GM18505 (cell line): ENCODE data around the gene MTRR.

Source experiments
- ATAC-seq: cut with Tn5 transposase; IDR thresholded peaks from one replicate; pipeline ENCODE4 v1.9.1; 2021; ENCODE audit not compliant: unreplicated experiment
- POLR2A ChIP-seq: IDR thresholded peaks from 4 replicates; pipeline ENCODE4 v1.6.1; 2011; ENCODE audit warnings: borderline replicate concordance; ENCODE audit not compliant: insufficient read depth, insufficient read length; ENCODE audit errors: extremely low read depth

The MTRR gene

DNA sequence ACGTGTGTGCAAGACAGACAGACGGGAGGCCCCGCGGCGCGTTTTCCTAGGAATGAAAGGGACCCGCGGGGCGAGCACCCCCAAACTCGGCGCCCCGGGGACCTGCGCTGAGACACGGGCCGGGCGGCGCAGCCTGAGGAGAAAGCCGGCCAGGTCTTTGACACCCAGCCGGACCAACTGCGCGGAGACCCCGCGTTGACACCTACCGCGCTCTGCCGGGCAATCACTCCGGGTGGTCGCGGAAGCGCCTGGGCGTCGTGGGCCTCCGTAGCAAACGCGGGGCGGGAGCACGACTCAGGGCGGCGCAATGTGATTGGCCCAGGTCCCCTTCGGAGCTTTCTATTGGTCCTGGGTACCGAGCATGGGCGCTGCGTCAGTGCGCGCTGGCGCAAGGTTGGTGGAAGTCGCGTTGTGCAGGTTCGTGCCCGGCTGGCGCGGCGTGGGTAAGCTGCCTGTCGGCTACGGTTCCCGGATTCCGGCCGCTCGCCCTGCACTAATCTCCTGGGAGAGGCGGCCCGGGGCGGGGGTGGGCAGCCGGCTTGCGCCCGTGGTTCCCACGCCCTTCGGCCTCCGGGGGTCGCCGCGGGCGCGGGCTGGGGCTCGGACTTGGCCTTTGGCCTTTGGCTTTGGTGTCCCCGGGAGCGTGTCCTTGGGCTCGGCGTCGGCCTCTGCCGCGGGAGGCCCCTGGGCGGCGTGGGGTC, at the start of gene MTRR, which contains the start of gene FASTKD3:
Gene MTRR (plus strand): TSS at position 376 of the 701 bp plus-strand sequence. CDS start 1,647 bp downstream, outside the sequence.
Gene FASTKD3 (minus strand): TSS at position 259 of the 701 bp plus-strand sequence. CDS start 948 bp downstream, outside the sequence.
- peak; percentile 91 for TF ChIP-seq POLR2A
- ATAC-seq: peak; percentile 99

DNA sequence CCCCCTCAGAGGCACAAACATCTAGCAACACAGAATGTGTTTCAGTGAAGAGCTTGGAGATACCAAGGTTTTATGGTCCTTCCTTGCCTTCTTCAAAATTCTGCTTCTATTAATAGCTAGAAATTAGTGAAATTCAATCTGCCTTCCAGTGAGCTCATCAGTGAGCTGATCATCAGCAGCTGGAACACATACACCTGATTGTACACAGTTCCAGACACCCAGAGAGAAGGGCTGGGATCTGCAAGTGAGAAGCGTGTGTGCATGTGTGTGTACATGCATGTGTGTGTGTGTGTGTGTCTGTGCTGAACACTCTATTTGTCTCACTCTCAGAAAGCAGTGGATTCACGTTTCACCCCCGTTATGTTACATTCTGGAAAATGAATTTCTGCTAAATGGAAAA, 46.5 kb upstream of the MTRR start:
- no peak for TF ChIP-seq POLR2A
- ATAC-seq: no peak

DNA sequence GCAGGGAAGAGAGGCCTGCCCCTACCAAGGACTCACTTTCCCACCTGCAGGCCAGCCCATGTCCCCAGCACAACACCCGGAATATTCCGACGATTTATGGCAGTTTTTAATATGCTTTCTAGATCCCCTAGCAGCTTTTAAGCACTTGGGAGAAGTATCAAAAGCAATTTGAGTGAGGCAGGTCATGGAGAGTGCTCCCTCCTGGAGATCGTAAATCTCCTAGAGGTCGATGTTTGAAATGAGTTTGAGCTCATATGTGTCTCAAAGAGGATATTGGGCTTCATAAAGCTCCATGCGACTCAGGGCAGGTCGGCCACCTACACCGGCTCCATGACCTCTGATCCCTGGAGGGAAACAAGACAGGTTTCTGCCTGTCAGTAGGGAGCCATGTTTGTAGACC, 45.4 kb upstream of the MTRR start:
- no peak for ATAC-seq
- TF ChIP-seq POLR2A: no peak

DNA sequence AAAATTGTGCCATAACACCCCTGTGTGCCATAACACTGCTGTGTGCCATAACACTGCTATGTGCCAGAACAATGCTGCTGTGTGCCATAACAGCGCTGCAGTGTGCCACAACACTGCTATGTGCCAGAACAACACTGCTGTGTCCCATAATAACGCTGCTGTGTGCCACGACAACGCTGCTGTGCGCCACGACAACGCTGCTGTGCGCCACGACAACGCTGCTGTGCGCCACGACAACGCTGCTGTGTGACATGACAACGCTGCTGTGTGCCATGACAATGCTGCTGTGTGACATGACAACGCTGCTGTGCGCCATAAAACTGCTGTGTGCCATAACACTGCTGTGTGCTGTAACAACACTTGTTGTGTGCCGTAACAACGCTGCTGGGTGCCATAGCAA, 44.0 kb upstream of the MTRR start:
- no peak for ATAC-seq
- no peak for TF ChIP-seq POLR2A

DNA sequence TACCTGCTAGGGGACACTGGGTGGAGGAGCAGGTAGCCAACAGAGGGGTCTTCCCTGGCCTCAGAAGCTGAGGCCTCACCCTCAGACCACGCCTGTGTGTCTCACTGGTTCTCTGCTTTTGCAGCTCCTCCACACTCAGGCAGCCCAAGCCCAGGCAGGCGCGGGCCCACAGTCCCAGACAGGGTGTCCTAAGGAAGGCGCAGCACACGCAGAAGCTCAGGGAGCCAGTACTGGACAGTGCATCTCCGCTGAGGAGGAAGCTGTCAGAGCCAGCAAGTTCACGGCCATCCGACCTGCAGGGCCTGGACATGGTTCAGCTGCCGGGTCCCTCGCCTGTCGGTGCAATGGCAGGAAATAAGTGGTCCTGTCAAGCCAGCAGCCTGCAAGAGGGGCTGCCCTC, 43.3 kb upstream of the MTRR start:
- ATAC-seq: no peak

DNA sequence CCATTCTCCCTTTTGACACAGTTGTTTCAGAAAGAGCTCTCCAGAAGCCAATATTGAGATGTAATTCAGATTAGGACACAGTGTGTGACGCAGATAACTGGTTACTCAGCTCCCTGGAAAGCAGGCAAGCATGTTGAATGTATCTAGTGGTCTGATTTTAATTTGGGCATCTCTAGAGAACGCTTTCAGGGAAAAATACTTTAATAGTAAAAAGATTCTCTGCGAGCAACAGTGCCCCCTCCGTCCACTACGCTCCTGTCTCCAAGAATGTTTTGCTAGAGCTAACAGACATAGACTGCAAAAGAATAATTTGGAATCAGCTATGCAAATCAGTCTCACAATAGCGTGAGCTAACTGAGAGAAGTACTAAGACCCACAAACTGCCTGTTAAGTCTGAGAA, 41.3 kb upstream of the MTRR start:
- no peak for ATAC-seq
- TF ChIP-seq POLR2A: no peak

More for the DNA sequence above, 43.3 kb upstream of the MTRR start:
- TF ChIP-seq POLR2A: no peak

DNA sequence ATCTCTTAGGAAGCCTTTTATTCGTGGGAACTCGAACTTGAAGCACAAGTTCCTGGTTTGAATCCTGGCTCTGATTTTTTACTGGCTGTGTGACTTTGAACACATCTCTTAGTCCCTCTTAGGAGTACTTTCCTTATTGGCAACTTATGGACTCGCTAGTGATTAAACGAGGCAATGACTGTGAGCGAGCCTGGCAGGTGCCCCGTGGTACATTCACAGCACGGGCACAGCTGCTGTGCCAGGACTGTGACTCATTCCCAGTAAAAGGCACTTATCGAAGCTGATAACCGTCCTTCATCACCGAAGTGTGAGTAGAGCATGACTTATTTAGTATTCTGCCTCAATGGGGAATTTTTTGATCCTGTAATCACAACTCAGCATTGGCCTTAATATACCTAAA, 40.7 kb upstream of the MTRR start:
- TF ChIP-seq POLR2A: no peak
- no peak for ATAC-seq

DNA sequence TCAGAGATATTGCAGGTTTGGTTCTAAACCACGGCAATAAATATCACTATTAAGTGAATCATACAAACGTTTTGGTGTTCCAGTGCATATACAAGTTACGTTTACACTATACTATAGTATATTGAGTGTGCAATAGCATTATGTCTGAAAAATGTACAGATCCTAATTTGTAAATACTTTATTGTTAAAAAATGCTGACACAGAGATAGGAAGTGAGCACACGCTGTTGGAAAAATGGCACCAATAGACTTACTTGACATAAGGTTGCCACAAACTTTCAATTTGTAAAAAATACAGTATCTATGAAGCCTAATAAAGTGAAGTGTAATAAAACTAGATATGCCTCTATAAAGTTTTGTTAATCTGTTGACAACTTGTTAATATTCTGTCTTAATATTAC, 34.0 kb upstream of the MTRR start:
- no peak for ATAC-seq

DNA sequence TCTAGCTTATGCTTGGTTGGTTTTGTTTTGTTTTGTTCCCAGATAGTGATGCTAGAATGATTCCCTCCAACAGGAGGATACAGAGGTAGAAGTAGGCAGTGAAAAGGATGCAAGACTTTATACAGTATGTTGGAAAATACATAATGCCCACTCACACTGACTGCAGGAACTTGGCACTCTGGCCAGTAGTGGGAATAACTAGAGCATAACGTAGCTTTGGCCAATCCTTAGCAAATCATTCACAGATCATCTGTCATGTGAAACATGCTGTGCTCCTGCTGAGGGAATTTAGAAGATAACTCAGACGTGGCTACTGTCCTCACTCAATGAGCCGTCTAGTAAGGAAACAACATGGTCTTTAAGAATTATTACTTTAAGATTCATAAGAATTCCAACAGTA, 31.5 kb upstream of the MTRR start:
- no peak for TF ChIP-seq POLR2A
- ATAC-seq: no peak

More for the DNA sequence above, 34.0 kb upstream of the MTRR start:
- TF ChIP-seq POLR2A: no peak

DNA sequence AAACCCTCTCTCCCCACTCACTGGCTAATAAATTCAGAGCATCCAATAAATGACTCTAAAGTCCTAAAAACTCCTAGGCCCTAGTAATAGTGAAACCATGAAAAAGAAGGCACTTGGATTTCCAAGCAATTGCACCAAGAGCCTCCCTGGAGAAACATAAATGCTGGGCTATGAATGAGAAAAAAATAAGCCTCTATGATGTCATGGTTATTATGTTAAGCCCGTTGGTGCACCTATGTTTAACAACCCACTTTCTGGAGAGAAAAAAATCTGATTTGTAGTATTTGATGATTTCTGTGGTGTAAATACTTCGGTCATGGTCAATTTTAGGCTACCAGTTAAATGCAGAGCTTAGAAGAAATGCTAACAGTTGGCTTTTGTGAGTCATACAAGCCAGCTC, 26.4 kb upstream of the MTRR start:
- no peak for TF ChIP-seq POLR2A
- ATAC-seq: no peak

DNA sequence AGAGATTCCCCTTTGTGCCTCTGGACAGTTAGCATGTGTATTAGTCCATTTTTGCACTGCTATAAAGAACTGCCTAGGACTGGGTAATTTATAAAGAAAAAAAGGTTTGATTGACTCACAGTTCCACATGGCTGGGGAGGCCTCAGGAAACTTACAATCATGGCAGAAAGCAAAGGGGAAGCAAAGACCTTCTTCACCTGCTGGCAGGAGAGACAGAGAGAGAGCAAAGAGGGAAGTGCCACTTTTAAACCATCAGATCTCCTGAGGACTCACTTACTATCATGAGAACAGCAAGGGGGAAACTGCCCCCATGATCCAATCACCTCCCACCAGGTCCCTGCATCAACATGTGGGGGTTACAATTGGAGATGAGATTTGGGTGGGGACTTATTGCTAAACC, 24.0 kb upstream of the MTRR start:
- no peak for ATAC-seq
- no peak for TF ChIP-seq POLR2A

DNA sequence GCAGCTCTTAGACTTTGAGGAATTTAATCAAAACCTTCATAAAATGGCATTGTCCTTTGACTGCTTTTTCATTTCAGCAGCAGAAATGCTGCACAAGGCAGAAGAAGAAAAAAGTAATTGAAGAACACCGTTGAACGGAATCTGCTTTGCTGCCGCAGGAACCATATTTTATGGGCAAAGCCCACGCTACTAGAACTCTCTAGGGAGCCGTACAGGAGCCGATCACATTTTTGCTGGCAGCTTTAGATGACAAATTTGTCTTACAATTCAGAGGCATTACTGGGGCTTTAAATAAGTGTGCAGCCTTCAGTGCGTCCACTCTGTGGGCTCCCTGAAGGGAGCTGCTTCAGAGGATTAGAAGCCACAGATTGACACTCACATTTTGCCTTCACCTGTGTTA, 23.4 kb upstream of the MTRR start:
- ATAC-seq: no peak
- TF ChIP-seq POLR2A: no peak

DNA sequence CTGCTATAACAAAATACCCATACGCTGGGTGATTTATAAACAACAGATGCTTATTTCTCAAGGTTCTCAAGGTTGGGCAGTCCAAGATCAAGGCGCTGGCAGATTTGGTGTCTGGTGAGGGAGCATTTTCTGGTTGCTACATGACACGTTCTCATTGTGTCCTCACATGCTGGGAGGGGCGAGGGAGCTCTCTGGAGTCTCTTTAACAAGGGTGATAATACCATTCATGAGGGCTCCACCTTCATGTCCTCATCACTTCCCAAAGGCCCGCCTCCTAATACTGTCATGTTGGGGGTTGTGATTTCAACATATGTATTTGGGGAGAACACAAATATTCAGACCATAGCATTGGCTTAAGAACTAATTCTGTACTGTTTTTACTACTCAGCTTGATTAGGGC, 22.6 kb upstream of the MTRR start:
- no peak for ATAC-seq

DNA sequence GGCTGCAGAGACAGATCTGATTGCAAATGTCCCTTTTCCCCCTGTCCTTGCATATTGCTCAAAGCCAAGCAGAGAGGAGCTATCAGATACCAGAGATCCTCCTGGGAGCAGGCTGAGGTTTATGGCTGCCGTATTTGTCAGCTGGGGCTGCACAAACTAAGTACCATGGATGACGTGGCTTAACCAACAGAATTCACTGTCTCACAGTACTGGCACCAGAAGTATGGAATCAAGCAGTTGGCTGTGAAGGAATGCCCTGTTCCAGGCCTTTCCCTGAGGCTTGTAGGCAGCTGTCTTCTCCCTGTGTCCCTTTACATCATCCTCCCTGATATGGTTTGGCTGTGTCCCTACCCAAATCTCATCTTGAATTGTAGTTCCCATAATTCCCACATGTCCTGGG, 20.7 kb upstream of the MTRR start:
- TF ChIP-seq POLR2A: no peak
- ATAC-seq: no peak

More for the DNA sequence above, 22.6 kb upstream of the MTRR start:
- no peak for TF ChIP-seq POLR2A

DNA sequence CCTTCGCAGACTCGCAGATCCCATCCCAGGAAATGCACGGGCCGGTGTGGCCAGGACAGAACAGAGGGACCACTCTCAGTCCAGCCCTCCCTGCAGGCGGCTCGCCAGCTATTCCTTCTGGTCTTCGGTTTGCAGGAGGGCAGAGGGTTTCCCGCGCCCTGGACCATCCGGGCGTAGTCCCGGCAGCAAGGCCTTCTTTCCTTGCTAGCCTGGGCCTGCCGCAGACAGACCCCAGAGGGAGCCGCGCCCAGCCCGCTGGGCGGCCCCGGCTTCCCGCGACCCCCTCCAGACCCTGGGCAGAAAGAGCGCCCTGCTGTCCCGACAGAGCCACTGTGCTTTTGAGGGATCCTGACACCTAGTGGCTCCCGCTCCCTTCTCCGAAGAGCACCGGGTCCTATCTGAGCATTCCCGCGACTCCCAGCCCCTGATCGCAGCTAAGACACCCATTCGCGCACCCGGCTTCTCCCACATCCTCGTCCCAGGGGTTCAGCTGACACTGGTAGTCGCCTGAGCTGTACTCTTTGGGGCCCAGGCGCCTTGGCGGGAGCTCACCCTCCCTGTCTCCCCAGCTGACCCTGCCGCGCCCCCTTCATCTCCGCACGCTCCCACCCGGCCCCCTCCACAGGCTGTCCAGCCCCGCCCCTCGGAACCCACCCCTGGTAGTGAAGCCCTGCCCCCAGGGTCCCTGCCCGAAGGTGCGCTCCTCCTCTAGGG, 19.1 kb upstream of the MTRR start:
- ATAC-seq: no peak
- TF ChIP-seq POLR2A: no peak
